Measurements from ENCODE around the gene GBP6. TPM values are rescaled to one million over a fixed set of nuclear protein-coding genes. Genes with fewer than 3 reads are reported as not detected.

GBP6 gene
- total and polyA plus RNA-seq, 2 donors (not counting 1 experiment from before 2014, with no cell fraction given), result 0.12 TPM; not detected in 1

- Mint-ChIP-seq H3K4me1 (peaks cover 2% of the 10 kb centered on the region), H3K27ac (no peak overlapping the region), H3K4me3 (no peak overlapping the region), H3K9me3 (ENCODE audit: insufficient read depth) (no peaks in the 10 kb centered on the region), H3K27me3 (peaks cover 3% of the 10 kb centered on the region)
- ChIA-PET POLR2A (no interaction called here), CTCF (interaction anchor here (0.7 to 9.2 kb wide), 17 partner anchors 10 to 383 kb away, joined by 3 to 150 read pairs (median 4); no protein-coding TSS in a partner anchor)
- intact Hi-C loops (cut with micrococcal nuclease), result no loop called here
- H3K9ac ChIP-seq (ENCODE audit: low read length), result no peak overlapping the region
- DNase-seq (no peak), ATAC-seq (ENCODE audit: low read depth) (no peak)
- H4K20me1 ChIP-seq (ENCODE audit: control insufficient read depth, insufficient read depth, low read length, poor library complexity, severe bottlenecking), result no peaks in the 10 kb centered on the region
- H2AFZ ChIP-seq (ENCODE audit: insufficient read depth, low read depth, low read length, poor library complexity, severe bottlenecking), result no peak overlapping the region
- no peak overlapping the region for H3K4me2 ChIP-seq (replicated peaks; ENCODE audit: low read depth, low read length, poor library complexity, severe bottlenecking)
- H3K27ac ChIP-seq (ENCODE audit: low read length in 2 of 2), result no peak overlapping the region
- H3K27me3 ChIP-seq (replicated peaks in 1 of 4; ENCODE audit: control extremely low read depth in 1 of 4, control insufficient read depth in 3 of 4, insufficient read depth in 4 of 4, low read length in 3 of 4), result no peaks in the 10 kb centered on the region
- no peaks in the 10 kb centered on the region for H3K9me3 ChIP-seq (ENCODE audit: control extremely low read depth in 1 of 3, control insufficient read depth in 2 of 3, insufficient read depth in 1 of 3, low read length in 2 of 3)
- H3K79me2 ChIP-seq (ENCODE audit: control insufficient read depth, insufficient read depth, low read length), result no peaks in the 10 kb centered on the region
- H3K4me1 ChIP-seq (ENCODE audit: control insufficient read depth in 2 of 2, insufficient read depth in 2 of 2, low read length in 2 of 2), result no peaks in the 10 kb centered on the region
- no peak overlapping the region for H3K4me3 ChIP-seq (ENCODE audit: control extremely low read depth in 1 of 5, extremely low read depth in 1 of 5, insufficient read depth in 1 of 5, low read depth in 2 of 5, low read length in 4 of 5)
- no peaks in the 10 kb centered on the region for H3K36me3 ChIP-seq (replicated peaks in 1 of 2; ENCODE audit: control extremely low read depth in 1 of 2, control insufficient read depth in 1 of 2, extremely low read depth in 1 of 2, insufficient read depth in 2 of 2, low read length in 1 of 2)
- WGBS (ENCODE audit: insufficient coverage), result 98% methylated on average over 4 of the region's 8 CpGs
- TF ChIP-seq EZH2 (IDR thresholded peaks at IDR 0.05; ENCODE audit: borderline replicate concordance, insufficient read depth, low read depth, low read length, poor library complexity, severe bottlenecking) (no peak), CTCF (IDR thresholded peaks at IDR 0.05) (no peak)
Measured at GRCh38 chr1:89356658-89357400, 7.0 kb upstream of the GBP6 start.

GRCh38 chr1:89358287-89358893, 5.5 kb upstream of the GBP6 start:
- ATAC-seq (ENCODE audit: low read depth), result peak; percentile 92
- Mint-ChIP-seq H3K27me3 (peaks cover 3% of the 10 kb centered on the region), H3K4me3 (no peak overlapping the region), H3K27ac (no peak overlapping the region), H3K9me3 (ENCODE audit: insufficient read depth) (no peaks in the 10 kb centered on the region), H3K4me1 (peaks cover 2% of the 10 kb centered on the region)
- Histone ChIP-seq H3K79me2 (ENCODE audit: control insufficient read depth, insufficient read depth, low read length) (no peaks in the 10 kb centered on the region), H3K36me3 (replicated peaks in 1 of 2; ENCODE audit: control extremely low read depth in 1 of 2, control insufficient read depth in 1 of 2, extremely low read depth in 1 of 2, insufficient read depth in 2 of 2, low read length in 1 of 2) (no peaks in the 10 kb centered on the region), H2AFZ (ENCODE audit: insufficient read depth, low read depth, low read length, poor library complexity, severe bottlenecking) (peak overlapping the region; percentile 63), H3K27me3 (replicated peaks in 1 of 4; ENCODE audit: control extremely low read depth in 1 of 4, control insufficient read depth in 3 of 4, insufficient read depth in 4 of 4, low read length in 3 of 4) (no peaks in the 10 kb centered on the region), H3K9me3 (ENCODE audit: control extremely low read depth in 1 of 3, control insufficient read depth in 2 of 3, insufficient read depth in 1 of 3, low read length in 2 of 3) (no peaks in the 10 kb centered on the region), H3K27ac (ENCODE audit: low read length in 2 of 2) (no peak overlapping the region), H3K4me2 (replicated peaks; ENCODE audit: low read depth, low read length, poor library complexity, severe bottlenecking) (peak overlapping the region; percentile 20), H3K9ac (ENCODE audit: low read length) (no peak overlapping the region), H4K20me1 (ENCODE audit: control insufficient read depth, insufficient read depth, low read length, poor library complexity, severe bottlenecking) (no peaks in the 10 kb centered on the region), H3K4me3 (ENCODE audit: control extremely low read depth in 1 of 5, extremely low read depth in 1 of 5, insufficient read depth in 1 of 5, low read depth in 2 of 5, low read length in 4 of 5) (no peak overlapping the region), H3K4me1 (ENCODE audit: control insufficient read depth in 2 of 2, insufficient read depth in 2 of 2, low read length in 2 of 2) (no peaks in the 10 kb centered on the region)
- POLR2A ChIA-PET, result no interaction called here
- peak; percentile 83 for DNase-seq
- intact Hi-C loops (cut with micrococcal nuclease), result loop anchor here (1.0 to 2.0 kb wide), 5 partner anchors 97 to 374 kb away; no protein-coding TSS in a partner anchor
- WGBS (ENCODE audit: insufficient coverage), result 39% methylated on average over 5 of the region's 8 CpGs
- peak; percentile 92 for TF ChIP-seq CTCF (IDR thresholded peaks at IDR 0.05)
- TF ChIP-seq EZH2 (IDR thresholded peaks at IDR 0.05; ENCODE audit: borderline replicate concordance, insufficient read depth, low read depth, low read length, poor library complexity, severe bottlenecking), result no peak
- CTCF ChIA-PET, result interaction anchor here (0.6 to 9.2 kb wide), 31 partner anchors 9 to 385 kb away, joined by 3 to 150 read pairs (median 4); partner anchors contain the start of genes GBP1, GBP3 and GBP4

All from B cell (primary cell).